G401 (cell line): Measurements from ENCODE around the gene GALNT15. TPM values are rescaled to one million over a fixed set of nuclear protein-coding genes. Genes with fewer than 3 reads are reported as not detected.

Experiments
- DNase-seq: peaks from one replicate; pipeline ENCODE4 v3.0.0-alpha.2; 2015; ENCODE audit warnings: low spot score
- in situ Hi-C: cut with HindIII; loops from 2 replicates; pipeline ENCODE4 v1.10.0; 2016; ENCODE audit warnings: low sequenced_read_pairs, mixed read lengths
- total RNA-seq: library from RNA; depleted of rRNA; stranded (reverse); fragments of >200 nt; shearing (Covaris generic); gene quantifications from 2 replicates; pipeline ENCODE4 v1.2.3, GENCODE V29; 2014

Gene GALNT15
- total RNA-seq, 1 experiment from 2014 or later, result not detected

- DNase-seq, result no peak
- in situ Hi-C loops, result no loop called here
Observed at GRCh38 chr3:16207031-16207430, 32.6 kb downstream of the GALNT15 start.

DNA sequence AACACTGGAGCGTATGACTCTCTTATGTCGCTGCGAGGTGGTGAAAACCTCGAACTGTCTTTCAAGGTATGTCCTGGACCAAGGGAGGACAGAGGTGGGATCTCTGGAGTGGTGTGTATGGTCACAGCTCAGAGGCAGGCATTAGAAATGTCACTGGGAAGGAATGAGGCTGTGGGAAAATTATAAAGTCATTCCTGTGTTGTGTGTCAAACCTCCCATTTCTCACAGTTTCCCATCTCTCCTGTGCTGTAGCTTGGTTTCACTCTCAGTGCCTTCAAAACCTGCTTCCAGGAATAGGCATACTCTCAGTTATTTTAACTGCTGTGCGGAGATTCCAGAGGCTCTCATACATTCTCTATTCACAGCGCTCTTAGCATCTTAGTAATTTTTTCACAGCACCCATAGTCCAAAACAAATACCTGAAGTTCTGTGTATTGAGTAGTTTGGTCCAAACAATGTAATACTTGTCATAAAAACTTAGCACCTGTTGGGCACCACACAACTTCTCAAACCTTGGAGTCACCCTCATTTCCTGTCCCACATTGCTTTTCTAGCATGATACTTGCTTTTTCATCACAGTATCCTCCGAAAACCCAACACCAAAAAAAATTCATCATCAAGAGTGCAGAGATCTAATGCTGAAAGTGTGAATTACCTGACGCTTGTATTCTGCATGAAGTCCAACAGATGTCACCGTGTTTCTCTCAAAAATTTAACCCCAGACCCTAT, 36.9 kb downstream of the GALNT15 start:
- in situ Hi-C loops, result no loop called here

DNA sequence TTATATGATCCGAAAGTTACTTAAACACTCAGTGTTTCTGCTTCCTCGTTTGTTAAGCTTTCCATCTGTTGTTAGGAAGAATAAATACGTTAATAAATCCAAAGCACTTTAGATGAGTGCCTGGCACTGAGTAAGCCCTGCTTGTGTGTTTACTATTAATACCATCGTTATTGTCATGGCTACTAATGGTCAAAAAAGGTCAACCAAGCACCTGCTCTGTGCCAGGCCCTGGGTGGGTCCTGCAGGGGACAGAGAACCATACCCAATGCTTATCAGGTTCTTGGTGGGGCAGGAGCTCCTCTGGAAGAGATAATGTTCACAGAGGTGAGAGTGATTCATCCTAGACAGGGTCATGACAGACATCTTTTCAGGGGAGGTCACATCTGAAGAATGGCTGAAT, 39.9 kb downstream of the GALNT15 start:
- DNase-seq, result no peak
- in situ Hi-C loops, result no loop called here

More for the DNA sequence above, 36.9 kb downstream of the GALNT15 start:
- no peak for DNase-seq

GRCh38 chr3:16216373-16216935, 42.0 kb downstream of the GALNT15 start:
- in situ Hi-C loops, result no loop called here
- no peak for DNase-seq

DNA sequence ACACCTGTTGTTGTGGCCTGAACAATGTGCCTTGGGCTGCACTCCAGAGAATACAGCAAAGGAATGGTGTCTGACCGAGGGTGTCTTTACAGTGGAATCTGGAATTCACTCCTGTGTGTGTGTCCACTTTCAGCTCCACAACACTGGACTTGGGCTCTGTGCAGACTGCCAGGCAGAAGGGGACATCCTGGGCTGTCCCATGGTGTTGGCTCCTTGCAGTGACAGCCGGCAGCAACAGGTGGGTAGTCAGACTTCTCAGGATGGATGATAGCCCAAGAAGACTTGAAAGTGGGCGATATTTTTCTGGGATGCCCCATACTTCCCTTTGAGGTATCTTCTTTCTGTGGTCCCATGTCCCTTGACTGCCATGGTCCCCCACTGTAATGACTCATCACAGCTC, 45.3 kb downstream of the GALNT15 start:
- no peak for DNase-seq
- in situ Hi-C loops, result no loop called here

DNA sequence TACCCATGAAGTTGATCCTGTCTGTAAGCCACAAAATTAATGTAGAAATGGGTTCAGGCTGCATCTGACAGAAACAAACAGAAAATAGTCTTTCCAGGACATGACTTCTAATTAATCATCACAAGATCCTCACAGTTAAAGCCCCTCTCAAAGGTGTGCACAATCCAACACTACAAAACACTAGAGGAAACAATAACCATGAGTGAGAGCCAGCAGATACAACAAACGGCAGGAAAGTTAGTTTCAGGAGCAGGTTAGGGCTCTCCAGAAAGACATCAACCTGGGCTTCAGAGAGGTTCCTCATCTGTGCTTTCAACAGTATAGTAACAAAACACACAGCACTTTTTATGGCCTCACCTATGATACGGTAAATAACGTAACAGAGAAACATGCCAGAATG, 47.5 kb downstream of the GALNT15 start:
- in situ Hi-C loops, result no loop called here
- DNase-seq, result no peak

GRCh38 chr3:16222547-16222946, 48.1 kb downstream of the GALNT15 start:
- DNase-seq, result no peak
- in situ Hi-C loops, result no loop called here

- in situ Hi-C loops, result no loop called here
- DNase-seq, result no peak
Observed at GRCh38 chr3:16224325-16224724, 49.8 kb downstream of the GALNT15 start.

GRCh38 chr3:16227566-16227965, 53.1 kb downstream of the GALNT15 start:
- in situ Hi-C loops, result no loop called here

DNA sequence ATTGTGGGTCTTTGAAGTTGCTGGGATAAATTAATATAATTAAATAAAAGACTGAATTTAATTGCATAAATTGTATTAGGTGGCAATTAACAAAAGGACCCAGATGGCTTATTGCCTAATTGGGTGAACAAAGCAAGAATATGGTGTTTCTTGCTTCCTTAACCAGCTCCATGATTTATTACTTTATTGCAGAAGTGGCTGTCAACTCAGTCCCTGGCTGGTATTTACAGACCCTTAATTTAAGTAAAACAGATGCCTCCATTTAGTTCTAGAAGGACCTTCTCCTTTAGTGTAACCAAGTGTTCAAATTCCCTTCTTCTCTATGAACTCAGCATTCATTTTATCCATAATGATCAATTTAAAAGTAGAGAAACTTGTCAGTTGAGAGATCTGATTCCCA, 55.2 kb downstream of the GALNT15 start:
- in situ Hi-C loops, result no loop called here

More at GRCh38 chr3:16227566-16227965, 53.1 kb downstream of the GALNT15 start:
- DNase-seq, result no peak

GRCh38 chr3:16231983-16232382, 57.5 kb downstream of the GALNT15 start:
- DNase-seq, result no peak
- in situ Hi-C loops, result no loop called here

More for the DNA sequence above, 55.2 kb downstream of the GALNT15 start:
- DNase-seq, result no peak

DNA sequence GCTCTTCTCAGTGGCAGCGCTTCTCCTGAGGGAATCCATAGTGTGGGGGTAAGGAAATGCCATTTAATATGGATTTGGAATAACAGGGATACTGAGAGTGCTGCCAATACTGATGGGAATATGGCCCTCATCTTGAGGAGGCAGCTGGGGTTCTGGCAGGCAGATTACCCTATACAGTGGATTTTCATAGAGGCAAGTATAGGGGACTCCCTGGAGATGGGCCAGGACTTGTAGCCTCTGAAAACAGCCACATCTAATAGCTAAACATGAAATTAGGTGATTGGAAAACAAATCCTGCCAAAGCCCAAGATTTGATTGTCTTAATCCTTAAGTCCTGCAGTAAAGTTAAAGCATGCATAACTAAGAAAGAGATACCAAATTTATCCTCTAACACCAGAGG, 59.3 kb downstream of the GALNT15 start:
- DNase-seq, result no peak
- in situ Hi-C loops, result no loop called here

DNA sequence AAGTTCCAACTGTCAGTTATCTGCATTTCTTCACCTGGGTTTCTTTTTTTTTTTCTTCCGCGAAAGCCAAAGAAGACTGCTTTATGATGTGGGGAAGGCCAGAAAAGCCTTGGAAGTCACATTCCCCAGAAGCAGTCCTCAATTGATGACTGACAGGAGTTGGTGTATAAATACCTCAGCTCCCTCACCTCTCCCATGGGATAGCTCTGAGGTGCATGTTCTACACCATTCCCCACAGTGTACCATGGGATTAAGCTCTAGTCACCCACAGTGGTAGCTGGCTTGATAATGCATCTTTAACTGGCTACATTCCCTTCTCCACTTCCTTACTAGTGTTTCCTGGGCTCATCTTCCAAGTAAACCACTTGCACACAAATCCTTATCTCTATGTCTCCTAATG, 59.8 kb downstream of the GALNT15 start:
- no peak for DNase-seq
- in situ Hi-C loops, result no loop called here

DNA sequence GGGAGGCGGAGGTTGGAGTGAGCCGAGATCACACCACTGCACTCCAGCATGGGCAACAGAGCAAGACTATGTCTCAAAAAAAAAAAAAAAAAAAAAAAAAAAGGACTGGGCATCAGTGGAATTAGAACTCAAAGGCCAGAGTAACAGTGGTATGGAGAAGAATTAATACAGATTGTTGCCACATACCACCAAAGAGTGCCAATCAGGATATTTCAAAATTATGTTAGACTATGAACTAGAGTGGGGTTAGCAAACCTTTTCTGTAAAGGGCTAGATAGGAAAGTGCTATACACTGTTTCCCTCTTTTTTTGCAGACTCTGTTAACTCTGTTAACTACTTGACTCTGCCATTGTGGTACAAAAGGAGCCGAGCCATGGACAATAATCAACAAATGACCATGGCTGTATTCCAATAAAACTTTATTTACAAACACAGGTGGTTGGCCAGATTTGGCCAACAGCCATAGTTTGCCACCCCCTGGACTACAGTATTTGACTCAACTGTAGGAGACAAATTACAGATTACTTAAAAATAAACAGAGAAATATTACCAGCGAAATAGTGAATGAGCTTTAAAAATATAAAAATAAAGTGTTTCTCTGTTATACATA, 61.7 kb downstream of the GALNT15 start:
- no peak for DNase-seq
- in situ Hi-C loops, result no loop called here

GRCh38 chr3:16236856-16237393, 62.4 kb downstream of the GALNT15 start:
- in situ Hi-C loops, result no loop called here
- no peak for DNase-seq

GRCh38 chr3:16239086-16239770, 64.7 kb downstream of the GALNT15 start:
- in situ Hi-C loops, result no loop called here
- peak; percentile 93 for DNase-seq

DNA sequence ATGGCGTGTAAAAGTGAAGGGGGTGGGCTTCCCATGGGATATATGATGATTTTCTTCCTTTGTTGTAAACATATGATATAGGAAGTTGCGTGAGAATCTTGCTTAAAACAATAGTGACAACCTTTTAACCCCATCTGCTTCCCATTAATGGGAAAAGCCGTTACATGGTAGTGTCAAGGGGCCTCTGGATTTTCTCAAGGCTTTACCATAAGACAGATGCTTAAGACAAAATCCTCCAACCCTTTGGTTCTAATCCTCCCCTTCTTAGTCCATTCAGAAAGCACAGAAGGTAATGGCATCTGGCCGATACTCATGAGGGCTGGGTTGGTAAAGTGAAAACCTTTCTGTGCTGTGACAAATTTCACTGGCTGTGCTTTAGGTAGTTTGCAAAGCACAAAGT, 65.3 kb downstream of the GALNT15 start:
- peak; percentile 22 for DNase-seq
- in situ Hi-C loops, result no loop called here

DNA sequence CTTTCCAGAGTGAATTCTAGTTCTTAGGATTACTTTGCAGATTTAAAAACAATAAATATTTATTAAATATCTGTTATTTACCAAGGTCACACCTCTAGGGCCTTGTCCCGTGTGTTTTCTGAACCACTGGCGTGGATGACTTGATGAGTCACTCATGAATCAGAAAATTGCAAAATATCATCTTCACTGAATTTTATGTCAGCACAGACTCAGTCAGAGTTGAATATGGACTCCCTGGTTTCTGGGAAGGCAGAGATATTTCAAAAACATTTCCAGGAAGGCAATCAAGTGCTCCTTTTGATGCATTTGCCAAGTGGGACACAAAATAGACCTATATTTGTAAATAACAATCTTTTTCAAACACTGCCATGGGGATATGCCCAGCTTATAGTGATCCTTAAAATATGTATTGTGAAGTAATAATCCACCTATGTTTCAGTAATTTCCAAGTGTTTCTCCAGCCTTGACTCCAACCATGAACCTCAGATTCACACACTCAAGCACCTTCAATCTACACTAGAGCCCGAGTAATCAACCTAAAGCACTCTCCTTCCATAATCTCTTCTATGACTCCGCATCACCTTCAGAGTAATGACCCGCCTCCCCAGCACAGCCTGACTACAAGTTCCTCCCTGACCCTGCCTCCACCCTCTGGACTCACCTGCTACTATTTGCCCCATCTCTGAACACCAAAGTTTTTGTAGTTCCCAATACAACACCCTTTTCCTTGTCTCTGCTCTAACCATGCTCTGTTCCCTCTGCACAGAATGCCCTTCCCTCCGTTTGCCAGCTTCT, 65.9 kb downstream of the GALNT15 start:
- in situ Hi-C loops, result no loop called here
- DNase-seq, result no peak

DNA sequence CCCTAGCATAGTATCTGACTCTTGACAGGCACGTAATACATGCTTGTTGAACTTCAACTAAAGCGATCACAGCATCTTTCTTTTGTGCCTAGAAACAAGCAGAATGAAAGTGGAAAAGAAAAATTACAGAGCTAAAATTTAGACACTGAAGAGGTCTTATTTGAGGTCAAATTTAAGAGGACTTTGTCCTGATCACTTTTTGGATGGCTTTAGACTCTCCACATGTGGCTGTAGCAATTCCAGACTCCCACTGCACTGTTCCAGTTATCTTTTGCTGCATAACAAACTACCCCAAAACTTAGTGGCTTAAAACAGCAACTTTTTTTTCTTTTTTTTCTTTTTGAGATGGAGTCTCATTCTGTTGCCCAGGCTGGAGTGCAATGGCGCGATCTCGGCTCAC, 66.7 kb downstream of the GALNT15 start:
- in situ Hi-C loops, result no loop called here
- DNase-seq, result no peak
